Daoy (cell line): ENCODE results near the gene DPAGT1. TPM values are rescaled to one million over a fixed set of nuclear protein-coding genes. Genes with fewer than 3 reads are reported as not detected.
A peak's percentile ranks its signal among the peaks of the same experiment; 100 is the strongest.
"Not testable (repeated sequence)": the region's sequence is repeated elsewhere in the genome, so short reads cannot be mapped to it uniquely, and the experiment has no call there.

Experiments used
- DNase-seq: peaks from one replicate; pipeline ENCODE4 v3.0.0-alpha.2; 2015; ENCODE audit warnings: low read depth
- total RNA-seq: library from RNA; depleted of rRNA; stranded (reverse); fragments of >200 nt; shearing (Covaris generic); gene quantifications from 2 replicates; pipeline ENCODE4 v1.2.3, GENCODE V29; 2014

DPAGT1 gene
- total RNA-seq, 1 experiment from 2014 or later: 32.0 TPM

DNA sequence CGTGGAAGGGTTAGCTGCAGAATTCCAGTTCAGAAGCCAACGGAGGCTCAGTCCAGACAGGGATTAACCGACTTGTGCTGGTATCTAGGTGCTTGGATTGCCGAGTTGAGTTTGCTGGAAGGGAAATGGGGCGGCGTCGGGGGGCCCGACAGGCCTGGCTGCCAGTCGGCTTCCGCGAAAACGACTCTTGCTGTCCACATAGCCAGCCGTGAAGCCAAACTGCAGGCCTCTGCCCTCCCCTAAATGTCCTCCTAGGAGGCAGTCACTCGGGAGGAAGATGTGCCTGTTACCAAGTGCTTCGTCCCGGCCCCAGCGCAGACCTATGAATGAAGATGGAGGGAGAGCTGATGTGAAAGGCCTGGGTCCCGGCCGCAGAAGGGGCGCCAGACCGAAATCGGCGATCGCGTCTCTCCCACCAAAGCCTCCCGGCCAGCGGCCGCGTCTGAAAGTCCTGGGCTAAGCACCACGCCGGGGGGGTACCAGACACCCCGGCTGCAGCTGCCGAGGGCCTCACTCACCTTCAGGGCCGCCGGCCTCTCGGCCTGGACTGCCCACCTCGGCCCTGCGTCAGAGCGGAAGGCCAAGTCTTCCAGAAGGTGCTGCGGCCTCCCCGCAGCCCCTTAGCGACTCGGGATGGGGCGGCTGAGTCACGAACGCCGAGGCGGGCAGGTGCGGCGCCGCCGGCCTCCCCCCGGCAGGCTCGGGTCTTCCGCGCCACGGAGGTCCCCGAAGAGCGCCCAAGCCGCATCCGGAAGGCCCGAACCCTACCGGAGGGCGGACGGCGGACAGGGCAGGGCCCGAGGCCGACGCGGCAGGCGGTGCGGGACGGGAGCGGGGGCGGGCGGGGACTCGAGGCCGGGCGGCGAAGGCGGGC is 7.5 kb downstream of the DPAGT1 start:
- peak; percentile 41 for DNase-seq

DNA sequence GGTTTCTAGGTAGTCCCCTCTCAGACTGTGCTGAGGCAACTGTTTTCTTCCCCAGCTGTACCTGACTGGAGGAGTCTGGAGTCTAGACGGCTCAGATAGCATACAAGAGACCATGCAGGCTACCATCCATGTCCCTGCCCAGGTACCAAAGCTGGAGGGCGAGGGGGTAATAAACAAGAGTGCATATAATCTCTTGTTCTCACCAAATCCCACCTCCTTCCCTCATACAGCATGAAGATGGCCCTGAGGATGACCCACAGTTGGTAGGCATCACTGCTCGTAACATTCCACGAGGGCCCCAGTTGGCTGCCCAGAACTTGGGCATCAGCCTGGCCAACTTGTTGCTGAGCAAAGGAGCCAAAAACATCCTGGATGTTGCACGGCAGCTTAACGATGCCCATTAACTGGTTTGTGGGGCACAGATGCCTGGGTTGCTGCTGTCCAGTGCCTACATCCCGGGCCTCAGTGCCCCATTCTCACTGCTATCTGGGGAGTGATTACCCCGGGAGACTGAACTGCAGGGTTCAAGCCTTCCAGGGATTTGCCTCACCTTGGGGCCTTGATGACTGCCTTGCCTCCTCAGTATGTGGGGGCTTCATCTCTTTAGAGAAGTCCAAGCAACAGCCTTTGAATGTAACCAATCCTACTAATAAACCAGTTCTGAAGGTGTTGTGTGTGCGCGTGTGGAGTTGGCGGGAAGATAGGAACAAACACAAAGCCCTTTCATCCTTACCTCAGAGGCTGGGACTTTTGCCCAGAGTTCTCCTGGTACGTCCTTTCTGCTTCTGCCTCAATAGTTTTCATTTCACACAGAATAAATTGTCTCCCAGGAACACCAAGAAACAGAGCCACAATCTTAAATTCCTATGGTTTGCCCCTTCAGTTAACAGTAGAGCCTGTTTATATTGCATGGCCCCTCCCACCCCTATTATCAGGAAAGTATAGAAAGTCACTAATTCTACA is 8.5 kb downstream of the DPAGT1 start:
- DNase-seq: no peak

DNA sequence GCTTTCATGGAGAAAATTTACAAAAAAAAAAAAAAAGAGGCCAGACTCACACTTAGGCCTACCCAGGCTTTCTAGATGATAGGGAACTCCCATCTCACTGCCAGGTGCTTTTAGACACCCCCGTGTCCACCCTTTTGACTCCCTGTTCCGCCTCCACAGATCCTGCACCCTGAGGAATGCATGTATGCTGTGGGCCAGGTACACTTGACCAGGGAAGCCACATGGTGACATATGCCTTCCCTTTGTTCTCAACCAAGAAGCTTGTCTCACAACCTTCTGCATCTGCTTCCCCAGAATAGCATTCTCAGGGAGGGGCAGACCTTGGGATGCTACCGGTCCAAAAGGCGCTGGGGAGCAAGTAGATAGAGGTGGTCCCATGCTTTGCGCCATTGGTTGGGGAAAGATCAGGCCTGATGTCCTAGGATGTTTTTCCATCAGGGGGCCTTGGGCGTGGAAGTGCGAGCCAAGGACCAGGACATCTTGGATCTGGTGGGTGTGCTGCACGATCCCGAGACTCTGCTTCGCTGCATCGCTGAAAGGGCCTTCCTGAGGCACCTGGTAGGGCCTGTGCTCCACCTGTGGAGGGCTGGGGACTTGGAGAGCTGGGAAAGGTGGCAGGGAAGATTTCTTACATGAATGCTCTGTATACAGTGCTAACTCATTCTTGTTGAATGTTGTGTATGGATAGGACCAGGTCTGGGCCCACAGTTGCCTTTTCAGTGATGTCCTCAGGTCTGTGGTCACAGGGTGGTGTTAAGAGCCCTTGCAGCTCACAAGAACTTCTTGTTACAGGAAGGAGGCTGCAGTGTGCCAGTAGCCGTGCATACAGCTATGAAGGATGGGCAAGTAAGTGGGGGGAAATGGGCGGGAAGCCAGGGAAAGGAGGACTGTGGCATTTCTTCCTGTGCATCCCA is 9.4 kb downstream of the DPAGT1 start:
- no peak for DNase-seq

DNA sequence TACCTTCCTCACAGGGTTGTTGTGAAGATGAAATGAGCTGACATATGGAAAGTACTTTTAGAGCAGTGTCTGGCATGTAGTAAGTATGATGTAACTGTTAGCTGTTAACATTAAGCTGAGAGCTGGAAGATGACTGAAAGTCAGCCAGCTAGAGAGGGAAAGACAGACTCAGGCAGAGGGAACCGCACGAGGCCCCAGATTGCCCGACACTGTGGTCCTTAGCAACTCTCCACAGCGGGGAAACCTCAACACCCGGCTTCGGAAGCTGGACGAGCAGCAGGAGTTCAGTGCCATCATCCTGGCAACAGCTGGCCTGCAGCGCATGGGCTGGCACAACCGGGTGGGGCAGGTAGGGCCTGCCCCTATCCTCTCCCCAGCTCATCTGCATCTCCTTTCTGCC is 10.5 kb downstream of the DPAGT1 start:
- DNase-seq: no peak

DNA sequence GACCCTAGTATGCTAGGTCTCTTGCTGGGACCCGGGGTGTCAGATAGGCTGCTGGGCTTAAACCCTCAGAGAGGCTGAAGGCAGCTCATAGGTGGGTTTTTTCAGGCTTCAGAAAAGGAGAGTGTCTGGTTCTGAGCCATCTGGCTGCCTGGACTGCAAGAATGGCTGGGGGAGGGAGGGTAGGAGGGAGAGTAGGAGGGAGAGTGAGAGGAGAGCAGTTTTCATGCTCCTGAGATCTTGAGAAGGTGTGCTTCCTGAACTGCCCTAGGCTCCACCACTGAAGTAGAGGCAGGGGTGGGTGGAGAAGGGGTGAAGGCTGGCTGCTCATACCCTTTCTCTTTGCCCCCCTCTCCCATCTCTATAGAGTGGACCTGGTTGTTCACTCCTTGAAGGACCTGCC is 12.3 kb downstream of the DPAGT1 start:
- DNase-seq: no peak

DNA sequence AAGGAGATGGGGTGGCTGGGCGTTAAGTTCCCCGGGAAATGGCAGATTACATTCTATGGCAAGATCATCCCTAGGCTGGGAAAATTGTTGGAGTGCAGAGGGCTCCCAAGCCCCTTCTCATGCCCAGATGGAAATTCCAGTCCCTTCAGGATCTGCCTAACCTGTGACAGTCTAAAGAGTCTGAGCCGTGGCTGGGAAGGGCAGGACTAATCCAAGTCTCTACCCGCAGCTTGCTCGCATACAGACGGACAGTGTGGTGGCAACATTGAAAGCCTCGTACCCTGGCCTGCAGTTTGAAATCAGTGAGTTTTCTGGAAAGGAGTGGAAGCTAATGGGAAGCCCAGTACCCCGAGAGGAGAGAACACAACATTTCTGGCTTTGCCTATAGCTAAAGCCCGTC is 13.2 kb downstream of the DPAGT1 start:
- DNase-seq: no peak

DNA sequence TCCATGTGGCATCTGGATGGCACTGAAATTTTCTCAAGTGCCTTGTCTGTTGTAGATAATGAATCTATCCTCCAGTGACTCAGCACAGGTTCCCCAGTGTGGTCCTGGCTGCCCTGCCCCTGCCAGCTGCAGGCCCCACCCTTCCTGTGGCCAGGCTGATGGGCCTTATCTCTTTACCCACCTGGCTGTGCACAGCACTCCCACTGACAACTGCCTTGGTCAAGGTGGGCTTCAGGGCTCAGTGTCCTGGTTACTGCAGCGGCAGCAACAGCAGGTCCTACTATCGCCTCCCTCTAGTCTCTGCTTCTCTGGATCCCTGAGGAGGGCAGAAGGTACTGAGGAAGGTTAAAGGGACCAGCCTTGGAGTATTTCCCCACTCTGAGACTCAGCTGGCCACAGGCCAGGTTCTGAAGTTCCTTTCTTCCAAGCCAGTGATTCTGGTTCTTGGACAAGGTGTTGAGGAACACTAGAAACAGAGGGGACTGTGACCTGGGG is 13.9 kb downstream of the DPAGT1 start:
- no peak for DNase-seq

DNA sequence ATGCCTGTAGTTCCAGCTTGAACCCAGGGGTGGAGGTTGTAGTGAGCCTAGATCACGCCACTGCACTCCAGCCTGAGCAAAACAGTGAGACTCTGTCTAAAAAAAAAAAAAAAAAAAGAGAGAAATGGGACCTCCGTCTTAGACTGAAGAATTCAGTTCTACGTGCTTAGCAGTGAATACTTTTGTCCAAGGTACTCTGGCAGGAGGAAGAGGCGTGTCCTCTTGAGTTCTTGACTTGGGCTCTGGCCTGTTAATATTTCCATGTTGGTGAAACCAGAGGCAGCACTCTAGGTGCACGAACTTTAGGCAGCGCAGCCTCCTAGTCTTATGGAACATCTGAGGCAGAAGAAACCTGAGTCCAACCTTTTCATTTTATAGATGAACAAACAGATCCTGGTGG is 14.5 kb downstream of the DPAGT1 start:
- DNase-seq: no peak

DNA sequence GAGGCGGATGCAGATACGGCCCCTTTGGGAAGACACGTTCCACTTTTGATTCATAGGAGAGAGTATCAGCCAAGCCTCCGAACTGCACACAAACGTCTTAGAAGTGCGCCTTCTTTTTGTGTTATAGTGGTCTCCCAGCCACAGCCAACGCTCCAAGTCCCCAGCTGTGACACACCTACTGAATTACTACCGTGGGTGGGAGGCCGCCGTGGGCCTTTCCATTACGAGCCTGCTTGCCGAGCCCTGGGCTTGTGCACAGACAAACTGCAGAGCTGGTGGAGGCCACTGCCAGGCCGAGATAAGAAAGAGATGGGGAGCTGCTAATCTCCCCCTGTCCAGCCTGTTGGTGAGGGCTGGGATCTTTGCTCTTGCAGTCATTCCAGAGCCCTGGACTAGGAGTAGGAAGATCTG is 16.2 kb downstream of the DPAGT1 start:
- DNase-seq: no peak

DNA sequence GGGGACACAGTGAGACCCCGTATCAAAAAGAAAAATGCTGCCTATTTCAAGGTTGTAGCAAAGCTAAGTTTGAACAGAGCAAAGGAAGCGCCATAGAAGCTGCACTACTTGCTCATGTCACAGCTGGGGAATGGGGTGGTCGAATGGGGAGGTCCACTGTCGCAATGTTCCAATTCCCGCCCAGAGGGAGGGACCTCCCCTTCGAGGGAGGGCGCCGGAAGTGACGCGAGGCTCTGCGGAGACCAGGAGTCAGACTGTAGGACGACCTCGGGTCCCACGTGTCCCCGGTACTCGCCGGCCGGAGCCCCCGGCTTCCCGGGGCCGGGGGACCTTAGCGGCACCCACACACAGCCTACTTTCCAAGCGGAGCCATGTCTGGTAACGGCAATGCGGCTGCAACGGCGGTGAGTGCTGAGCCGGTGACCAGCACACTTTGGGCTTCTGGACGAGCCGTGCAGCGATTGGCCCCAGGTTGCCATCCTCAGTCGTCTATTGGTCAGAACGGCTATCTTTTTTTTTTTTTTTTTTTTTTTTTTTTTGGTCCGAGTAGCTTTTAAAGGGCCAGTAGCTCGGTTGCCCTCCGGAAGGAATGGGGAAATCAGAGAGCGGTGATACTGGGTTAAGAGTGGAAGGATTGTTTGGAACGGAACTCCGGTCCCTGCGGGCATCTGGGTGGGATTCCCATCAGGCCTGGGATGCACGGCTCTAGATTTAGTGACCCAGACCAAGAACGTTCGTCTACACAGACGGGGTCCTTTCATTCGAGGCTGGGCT is 16.8 kb downstream of the DPAGT1 start, which contains the start of gene HMBS:
HMBS (plus strand) TSS at position 219 of the 774 bp plus-strand sequence; CDS start at position 372, 153 bp downstream.
- DNase-seq: peak; percentile 96

DNA sequence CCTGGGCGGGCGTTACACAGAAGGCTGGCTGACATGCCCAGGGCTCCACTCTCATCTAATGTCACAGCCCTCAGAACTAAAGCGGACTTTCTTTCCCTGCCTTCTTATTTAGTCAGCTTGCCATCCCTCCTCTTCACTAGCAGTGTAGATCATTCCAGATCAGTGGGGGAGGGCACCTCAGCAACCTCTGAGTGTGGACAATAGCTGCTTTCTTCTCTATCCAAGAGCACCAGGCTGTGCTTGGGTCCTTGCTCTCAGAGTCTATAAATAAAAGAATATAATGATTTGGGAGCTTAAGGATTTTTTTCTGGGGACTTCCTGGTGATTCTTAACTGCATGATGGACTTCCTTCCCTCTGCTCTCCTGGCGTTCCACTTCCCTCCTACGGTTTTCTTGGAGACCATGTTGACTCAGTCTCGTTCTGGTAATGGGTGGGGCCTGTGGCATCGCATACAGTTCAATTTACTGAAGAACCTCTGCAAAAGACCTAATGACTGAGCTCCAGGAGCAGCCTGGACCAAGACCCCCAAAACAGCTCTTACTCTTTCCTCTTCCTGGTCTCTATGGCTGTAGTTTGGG is 19.9 kb downstream of the DPAGT1 start:
- DNase-seq: no peak

DNA sequence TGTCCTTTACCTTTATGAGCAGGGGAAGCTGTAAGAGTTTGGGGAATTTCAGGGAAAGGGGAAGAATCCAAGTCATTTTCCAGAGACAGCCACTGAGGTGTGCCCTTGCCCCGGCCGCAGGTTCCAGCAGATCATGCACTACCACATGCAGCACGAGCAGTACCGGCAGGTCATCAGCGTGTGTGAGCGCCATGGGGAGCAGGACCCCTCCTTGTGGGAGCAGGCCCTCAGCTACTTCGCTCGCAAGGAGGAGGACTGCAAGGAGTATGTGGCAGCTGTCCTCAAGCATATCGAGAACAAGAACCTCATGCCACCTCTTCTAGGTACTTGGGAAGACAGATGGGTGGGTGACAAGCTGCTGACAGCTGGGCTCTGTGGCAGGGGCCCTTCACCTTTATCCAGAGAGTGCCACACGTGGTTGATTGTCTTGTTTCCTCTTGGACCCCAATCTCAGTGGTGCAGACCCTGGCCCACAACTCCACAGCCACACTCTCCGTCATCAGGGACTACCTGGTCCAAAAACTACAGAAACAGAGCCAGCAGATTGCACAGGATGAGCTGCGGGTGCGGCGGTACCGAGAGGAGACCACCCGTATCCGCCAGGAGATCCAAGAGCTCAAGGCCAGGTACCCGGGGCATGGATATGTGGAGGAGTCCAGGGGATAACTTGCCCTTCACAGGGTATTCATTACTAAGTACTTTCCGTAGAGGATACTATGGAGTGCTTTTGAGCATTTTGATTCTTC is 22.8 kb downstream of the DPAGT1 start:
- DNase-seq: no peak

DNA sequence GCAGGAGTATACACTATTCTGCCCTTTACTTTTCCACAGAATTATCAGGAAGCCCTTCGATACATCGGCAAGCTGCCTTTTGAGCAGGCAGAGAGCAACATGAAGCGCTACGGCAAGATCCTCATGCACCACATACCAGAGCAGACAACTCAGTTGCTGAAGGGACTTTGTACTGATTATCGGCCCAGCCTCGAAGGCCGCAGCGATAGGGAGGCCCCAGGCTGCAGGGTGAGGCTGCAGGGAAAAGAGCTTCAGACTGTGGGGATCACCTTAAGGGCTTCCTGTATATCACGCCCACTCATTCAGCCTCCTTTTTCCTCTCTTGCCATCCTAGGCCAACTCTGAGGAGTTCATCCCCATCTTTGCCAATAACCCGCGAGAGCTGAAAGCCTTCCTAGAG is 23.8 kb downstream of the DPAGT1 start:
- no peak for DNase-seq

DNA sequence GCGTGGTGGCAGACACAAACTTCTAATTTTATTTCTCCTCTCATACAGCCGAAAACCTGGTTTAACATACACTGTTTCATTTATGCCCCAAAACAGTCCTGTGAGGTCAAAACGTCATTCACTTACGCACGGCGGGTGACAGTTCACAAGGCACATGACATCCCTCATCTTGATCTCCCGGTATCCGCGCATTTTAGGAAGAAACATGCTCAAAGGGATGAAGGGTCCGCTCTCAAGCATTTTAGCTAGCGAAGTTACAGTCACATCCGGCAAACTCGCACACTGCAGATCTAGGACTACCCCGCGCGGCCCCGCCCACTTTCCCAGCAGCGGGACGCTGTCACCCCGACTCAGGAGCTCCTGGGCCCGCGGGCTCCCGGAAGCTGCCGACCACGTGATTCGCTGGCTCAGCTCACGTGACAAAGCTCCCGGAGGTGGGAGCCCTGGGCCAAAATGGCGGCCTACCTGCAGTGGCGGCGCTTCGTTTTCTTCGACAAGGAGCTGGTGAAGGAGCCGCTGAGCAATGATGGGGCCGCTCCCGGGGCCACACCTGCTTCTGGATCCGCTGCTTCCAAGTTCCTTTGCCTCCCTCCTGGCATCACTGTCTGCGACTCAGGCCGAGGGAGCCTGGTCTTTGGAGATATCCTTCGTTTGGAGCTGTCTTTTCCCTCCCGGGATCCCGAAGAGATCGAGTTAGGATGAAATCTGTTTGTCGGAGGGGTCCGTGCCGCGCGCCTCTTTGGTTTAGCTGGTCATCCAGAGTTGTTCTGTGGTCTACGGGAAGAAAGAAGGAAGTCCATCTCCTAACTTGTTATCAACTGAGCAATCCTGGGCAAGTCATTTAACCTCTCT is 34.1 kb downstream of the DPAGT1 start, which contains the start of gene VPS11:
VPS11 (plus strand) TSS at position 448 of the 852 bp plus-strand sequence; CDS start at position 454, 6 bp downstream.
- DNase-seq: peak; percentile 98

DNA sequence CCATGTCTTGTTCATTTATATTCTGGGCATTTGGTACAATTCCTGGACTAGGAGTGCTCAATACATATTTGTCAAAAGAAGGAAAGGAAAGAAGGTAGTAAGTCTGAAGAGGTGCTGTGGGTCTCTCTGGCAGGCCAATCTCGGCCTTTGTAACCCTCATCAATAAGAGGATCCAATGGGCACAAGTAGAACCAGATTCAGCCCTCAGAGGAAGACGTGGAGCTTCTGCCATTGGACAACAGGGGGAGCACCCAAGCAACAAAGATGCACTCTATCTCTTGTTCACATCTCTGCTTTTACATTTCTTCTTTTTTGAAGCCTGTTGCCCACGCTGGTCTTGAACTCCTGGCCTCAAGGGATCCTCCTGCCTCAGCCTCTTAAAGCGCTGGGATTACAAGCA is 36.3 kb downstream of the DPAGT1 start:
- DNase-seq: peak; percentile 29

DNA sequence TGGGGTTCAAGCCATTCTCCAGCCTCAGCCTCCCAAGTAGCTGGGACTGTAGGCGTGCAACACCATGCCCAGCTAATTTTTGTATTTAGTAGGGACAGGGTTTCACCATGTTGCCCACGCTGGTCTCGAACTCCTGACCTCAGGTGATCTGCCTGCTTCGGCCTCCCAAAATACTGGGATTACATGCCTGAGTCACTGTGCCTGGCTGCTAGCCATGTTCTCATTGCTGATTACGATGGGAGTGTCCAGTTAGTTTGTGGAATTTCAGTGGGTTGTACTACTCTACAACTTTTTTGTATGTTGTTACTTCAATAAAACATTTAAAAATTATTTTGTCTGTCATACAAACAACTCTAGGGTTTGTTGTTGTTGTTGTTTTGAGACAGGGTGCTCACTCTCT is 38.9 kb downstream of the DPAGT1 start:
- peak; percentile 54 for DNase-seq

DNA sequence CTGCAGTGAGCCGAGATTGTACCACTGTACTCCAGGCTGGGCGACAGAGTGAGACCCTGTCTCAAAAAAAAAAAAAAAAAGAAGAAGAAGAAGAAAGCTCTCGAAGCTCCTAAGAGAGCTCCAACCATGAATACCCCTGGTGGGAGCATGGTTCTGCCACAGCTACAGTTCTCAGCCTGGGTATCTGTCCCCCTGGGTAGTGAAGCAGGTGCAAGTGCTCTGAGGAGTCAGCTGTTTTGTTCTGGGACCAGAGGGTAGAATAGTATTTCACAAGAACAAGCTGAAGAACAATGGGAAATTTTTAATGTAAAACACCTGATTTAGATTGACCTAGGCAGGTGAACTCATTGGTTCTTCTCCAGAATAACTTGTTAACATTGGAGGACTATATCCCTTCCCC is 40.4 kb downstream of the DPAGT1 start:
- no peak for DNase-seq

DNA sequence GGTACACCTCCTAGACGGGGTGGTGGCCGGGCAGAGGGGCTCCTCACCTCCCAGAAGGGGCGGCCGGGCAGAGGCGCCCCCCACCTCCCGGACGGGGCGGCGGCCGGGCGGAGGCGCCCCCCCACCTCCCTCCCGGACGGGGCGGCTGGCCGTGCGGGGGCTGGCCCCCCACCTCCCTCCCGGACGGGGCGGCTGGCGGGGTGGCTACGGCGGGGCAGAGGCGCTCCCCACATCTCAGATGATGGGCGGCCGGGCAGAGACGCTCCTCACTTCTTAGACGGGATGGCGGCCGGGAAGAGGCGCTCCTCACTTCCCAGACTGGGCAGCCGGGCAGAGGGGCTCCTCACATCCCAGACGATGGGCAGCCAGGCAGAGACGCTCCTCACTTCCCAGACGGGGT is 42.5 kb downstream of the DPAGT1 start:
- DNase-seq: not testable (repeated sequence)
